ENCODE data around the gene HLA-A.

GRCh38 chr6:29974901-29975560 lies 32.7 kb downstream of the HLA-A start:
- TF ChIP-seq CTCF (IDR thresholded peaks at IDR 0.05; ENCODE audit: low read depth, low read length) (no peak), POLR2A (IDR thresholded peaks at IDR 0.05; ENCODE audit: extremely low read depth, insufficient read length) (no peak)
